Measurements from ENCODE around the gene RAB26.

- TF ChIP-seq CTCF (IDR thresholded peaks at IDR 0.05), result no peak
- no peak for TF ChIP-seq POLR2AphosphoS5 (IDR thresholded peaks at IDR 0.05)
Measured at GRCh38 chr16:2166263-2167067, 18.0 kb downstream of the RAB26 start.
